Measurements from ENCODE around the gene EHBP1. TPM values are rescaled to one million over a fixed set of nuclear protein-coding genes. Genes with fewer than 3 reads are reported as not detected.

Gene EHBP1
- polyA plus RNA-seq, 1 of the 3 experiments (the other 2 are of a cell fraction), result 62.7 TPM

DNA sequence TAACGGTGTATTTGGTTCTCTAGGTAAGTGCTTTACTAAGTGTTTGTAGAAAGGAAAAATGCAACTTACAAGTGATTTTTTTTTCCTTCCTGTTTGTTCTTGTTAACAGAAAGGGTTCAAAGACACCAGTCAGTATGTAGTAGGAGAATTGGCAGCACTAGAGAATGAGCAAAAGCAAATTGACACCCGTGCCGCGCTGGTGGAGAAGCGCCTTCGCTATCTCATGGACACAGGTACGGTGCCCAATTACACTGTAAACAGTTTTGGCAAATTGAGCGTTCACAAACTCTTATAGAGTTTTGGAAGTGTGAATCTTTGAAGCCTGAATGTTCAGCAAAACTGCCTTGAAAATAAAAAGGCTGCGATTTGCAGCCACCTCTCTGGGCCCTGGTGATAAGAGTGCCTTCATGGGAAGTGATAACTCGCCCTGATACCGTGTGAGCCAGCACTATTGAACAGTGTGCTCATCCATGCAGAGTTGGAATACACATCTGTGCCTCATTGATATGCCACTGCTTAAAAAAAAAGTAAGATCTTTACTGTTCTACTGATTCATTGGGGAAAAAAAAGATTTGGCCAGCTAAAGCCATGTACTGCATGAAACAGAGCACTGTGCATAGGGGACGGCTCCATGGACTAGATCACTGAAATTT is 291.1 kb downstream of the EHBP1 start:
- POLR2A ChIA-PET, result no interaction called here
- Histone ChIP-seq H3K9ac (no peak overlapping the region), H4K20me1 (ENCODE audit: insufficient read depth) (no peaks in the 10 kb centered on the region), H3F3A (replicated peaks; ENCODE audit: insufficient read depth) (peaks cover 27% of the 10 kb centered on the region), H3K4me2 (no peak overlapping the region), H3K4me1 (ENCODE audit: control insufficient read depth in 1 of 2, insufficient read depth in 2 of 2, low read depth in 1 of 2, low read length in 1 of 2) (peaks cover 0 to 11% of the 10 kb centered on the region in 2 experiments; a peak in 1 of 4 replicates), H3K27ac (ENCODE audit: low read depth in 2 of 2, low read length in 1 of 2) (no peak overlapping the region), H3K79me2 (ENCODE audit: insufficient read depth) (no peaks in the 10 kb centered on the region), H2AFZ (ENCODE audit: low read depth) (no peak overlapping the region), H3K36me3 (replicated peaks in 1 of 2; ENCODE audit: control insufficient read depth in 1 of 2, insufficient read depth in 2 of 2, low read length in 1 of 2) (peaks cover 37 to 64% of the 10 kb centered on the region in 2 experiments), H3K27me3 (ENCODE audit: insufficient read depth) (no peaks in the 10 kb centered on the region), H3K9me2 (no peaks in the 10 kb centered on the region), H3K9me3 (no peaks in the 10 kb centered on the region), H3K4me3 (ENCODE audit: low read depth in 2 of 2, low read length in 1 of 2) (no peak overlapping the region)
- CTCF ChIA-PET, result no interaction called here
- 97% methylated on average over 12 of the region's 12 CpGs for WGBS (ENCODE audit: low lambda C conversion rate)
- DNase-seq, result no peak
- TF ChIP-seq, protein P1, sequence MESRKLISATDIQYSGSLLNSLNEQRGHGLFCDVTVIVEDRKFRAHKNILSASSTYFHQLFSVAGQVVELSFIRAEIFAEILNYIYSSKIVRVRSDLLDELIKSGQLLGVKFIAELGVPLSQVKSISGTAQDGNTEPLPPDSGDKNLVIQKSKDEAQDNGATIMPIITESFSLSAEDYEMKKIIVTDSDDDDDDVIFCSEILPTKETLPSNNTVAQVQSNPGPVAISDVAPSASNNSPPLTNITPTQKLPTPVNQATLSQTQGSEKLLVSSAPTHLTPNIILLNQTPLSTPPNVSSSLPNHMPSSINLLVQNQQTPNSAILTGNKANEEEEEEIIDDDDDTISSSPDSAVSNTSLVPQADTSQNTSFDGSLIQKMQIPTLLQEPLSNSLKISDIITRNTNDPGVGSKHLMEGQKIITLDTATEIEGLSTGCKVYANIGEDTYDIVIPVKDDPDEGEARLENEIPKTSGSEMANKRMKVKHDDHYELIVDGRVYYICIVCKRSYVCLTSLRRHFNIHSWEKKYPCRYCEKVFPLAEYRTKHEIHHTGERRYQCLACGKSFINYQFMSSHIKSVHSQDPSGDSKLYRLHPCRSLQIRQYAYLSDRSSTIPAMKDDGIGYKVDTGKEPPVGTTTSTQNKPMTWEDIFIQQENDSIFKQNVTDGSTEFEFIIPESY (IDR thresholded peaks at IDR 0.05; ENCODE audit: borderline replicate concordance, low read depth), result no peak
- TF ChIP-seq, protein P2, sequence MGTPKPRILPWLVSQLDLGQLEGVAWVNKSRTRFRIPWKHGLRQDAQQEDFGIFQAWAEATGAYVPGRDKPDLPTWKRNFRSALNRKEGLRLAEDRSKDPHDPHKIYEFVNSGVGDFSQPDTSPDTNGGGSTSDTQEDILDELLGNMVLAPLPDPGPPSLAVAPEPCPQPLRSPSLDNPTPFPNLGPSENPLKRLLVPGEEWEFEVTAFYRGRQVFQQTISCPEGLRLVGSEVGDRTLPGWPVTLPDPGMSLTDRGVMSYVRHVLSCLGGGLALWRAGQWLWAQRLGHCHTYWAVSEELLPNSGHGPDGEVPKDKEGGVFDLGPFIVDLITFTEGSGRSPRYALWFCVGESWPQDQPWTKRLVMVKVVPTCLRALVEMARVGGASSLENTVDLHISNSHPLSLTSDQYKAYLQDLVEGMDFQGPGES (IDR thresholded peaks at IDR 0.05; ENCODE audit: low read depth, low read length), result no peak

DNA sequence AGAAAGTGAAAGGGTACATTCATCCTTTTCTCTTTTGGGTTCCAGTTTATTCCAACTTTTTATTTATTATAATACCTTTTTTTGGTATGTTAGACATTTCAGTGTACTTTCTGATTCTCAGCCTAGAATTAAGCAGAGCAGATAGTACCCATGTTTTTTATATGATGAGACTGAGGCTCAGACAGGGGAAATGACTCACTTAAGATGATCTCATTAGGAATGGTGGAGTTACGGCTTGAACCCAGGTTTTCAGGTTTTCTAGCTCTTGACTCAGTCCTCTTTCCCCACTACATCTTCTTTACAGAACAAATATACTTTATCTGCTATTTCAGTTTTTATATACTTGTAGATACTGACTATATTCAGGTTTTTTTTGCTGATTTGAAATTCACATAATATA is 293.4 kb downstream of the EHBP1 start:
- DNase-seq, result no peak
- H3F3A ChIP-seq (replicated peaks; ENCODE audit: insufficient read depth), result peaks cover 27% of the 10 kb centered on the region
- no peaks in the 10 kb centered on the region for H3K9me2 ChIP-seq
- H3K4me3 ChIP-seq (ENCODE audit: low read depth in 2 of 2, low read length in 1 of 2), result no peak overlapping the region
- H3K9me3 ChIP-seq, result no peaks in the 10 kb centered on the region
- peaks cover 0 to 15% of the 10 kb centered on the region in 2 experiments; a peak in 1 of 4 replicates for H3K4me1 ChIP-seq (ENCODE audit: control insufficient read depth in 1 of 2, insufficient read depth in 2 of 2, low read depth in 1 of 2, low read length in 1 of 2)
- CTCF ChIA-PET, result interaction anchor here (1.2 kb wide), 1 partner anchor 15 kb away, joined by 3 read pairs; no protein-coding TSS in a partner anchor
- H3K79me2 ChIP-seq (ENCODE audit: insufficient read depth), result no peaks in the 10 kb centered on the region
- H3K36me3 ChIP-seq (replicated peaks in 1 of 2; ENCODE audit: control insufficient read depth in 1 of 2, insufficient read depth in 2 of 2, low read length in 1 of 2), result peaks cover 35 to 59% of the 10 kb centered on the region in 2 experiments
- no peak overlapping the region for H3K9ac ChIP-seq
- TF ChIP-seq JUND (IDR thresholded peaks at IDR 0.05), result peak; percentile 50; the same call in 1 of the 2 replicates
- TF ChIP-seq FOSL2 (IDR thresholded peaks at IDR 0.05; ENCODE audit: borderline replicate concordance, low read depth), result peak; percentile 53; the same call in 1 of the 2 replicates
- no peak for TF ChIP-seq RAD21 (IDR thresholded peaks at IDR 0.05; ENCODE audit: low read length)
- H3K4me2 ChIP-seq, result no peak overlapping the region
- no peaks in the 10 kb centered on the region for H4K20me1 ChIP-seq (ENCODE audit: insufficient read depth)
- H2AFZ ChIP-seq (ENCODE audit: low read depth), result no peak overlapping the region; the same call in 1 of the 2 replicates
- WGBS (ENCODE audit: low lambda C conversion rate), result 27% methylated on average over 1 of the region's 1 CpG
- POLR2A ChIA-PET, result no interaction called here
- peak overlapping the region in 1 of 2 experiments; percentile 54; a peak in 2 of 4 replicates for H3K27ac ChIP-seq (ENCODE audit: low read depth in 2 of 2, low read length in 1 of 2)
- H3K27me3 ChIP-seq (ENCODE audit: insufficient read depth), result no peaks in the 10 kb centered on the region

DNA sequence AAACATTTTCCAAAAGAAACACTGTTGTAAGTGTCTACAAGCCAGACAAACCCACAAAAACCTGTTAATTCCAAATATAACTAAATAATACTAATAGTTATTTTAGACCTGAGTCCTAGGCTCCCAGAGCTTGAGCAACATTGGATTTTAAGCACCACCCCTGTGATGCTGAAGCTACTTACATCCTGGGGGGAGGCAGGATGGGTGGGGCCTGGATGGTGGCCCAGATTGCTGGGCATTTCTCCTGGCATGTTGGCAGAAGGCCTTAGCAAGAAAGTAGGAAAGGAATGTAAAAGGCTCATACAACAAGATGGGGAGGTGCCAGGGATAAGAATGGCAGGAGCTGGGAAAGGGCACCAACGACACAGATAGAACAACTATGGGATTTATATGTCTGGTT is 294.4 kb downstream of the EHBP1 start:
- ChIA-PET POLR2A (no interaction called here), CTCF (no interaction called here)
- no peaks in the 10 kb centered on the region for H3K27me3 ChIP-seq (ENCODE audit: insufficient read depth)
- no peaks in the 10 kb centered on the region for H4K20me1 ChIP-seq (ENCODE audit: insufficient read depth)
- H3K4me2 ChIP-seq, result peak overlapping the region; percentile 9; the same call in 1 of the 2 replicates
- H3K4me3 ChIP-seq (ENCODE audit: low read depth in 2 of 2, low read length in 1 of 2), result no peak overlapping the region
- no peak overlapping the region for H3K9ac ChIP-seq
- no peaks in the 10 kb centered on the region for H3K79me2 ChIP-seq (ENCODE audit: insufficient read depth)
- H2AFZ ChIP-seq (ENCODE audit: low read depth), result no peak overlapping the region
- TF ChIP-seq NFIC (IDR thresholded peaks at IDR 0.05; ENCODE audit: borderline replicate concordance) (peak; percentile 86), MEF2A (IDR thresholded peaks at IDR 0.05; ENCODE audit: borderline replicate concordance, low read depth) (no peak)
- peaks cover 0 to 15% of the 10 kb centered on the region in 2 experiments; a peak in 1 of 4 replicates for H3K4me1 ChIP-seq (ENCODE audit: control insufficient read depth in 1 of 2, insufficient read depth in 2 of 2, low read depth in 1 of 2, low read length in 1 of 2)
- WGBS (ENCODE audit: low lambda C conversion rate), result 92% methylated on average over 1 of the region's 1 CpG
- peak overlapping the region in 1 of 2 experiments; percentile 54; a peak in 3 of 4 replicates for H3K27ac ChIP-seq (ENCODE audit: low read depth in 2 of 2, low read length in 1 of 2)
- no peak for DNase-seq
- H3F3A ChIP-seq (replicated peaks; ENCODE audit: insufficient read depth), result peaks cover 27% of the 10 kb centered on the region
- H3K9me2 ChIP-seq, result no peaks in the 10 kb centered on the region
- H3K36me3 ChIP-seq (replicated peaks in 1 of 2; ENCODE audit: control insufficient read depth in 1 of 2, insufficient read depth in 2 of 2, low read length in 1 of 2), result peaks cover 31 to 55% of the 10 kb centered on the region in 2 experiments
- H3K9me3 ChIP-seq, result no peaks in the 10 kb centered on the region
